NCI-H146 (cell line): ENCODE measurements around the gene SH3BP2.

Experiments used
- DNase-seq: peaks from one replicate; lab custom pipeline; 2025; lab: John Stamatoyannopoulos, UW

The SH3BP2 gene

DNA sequence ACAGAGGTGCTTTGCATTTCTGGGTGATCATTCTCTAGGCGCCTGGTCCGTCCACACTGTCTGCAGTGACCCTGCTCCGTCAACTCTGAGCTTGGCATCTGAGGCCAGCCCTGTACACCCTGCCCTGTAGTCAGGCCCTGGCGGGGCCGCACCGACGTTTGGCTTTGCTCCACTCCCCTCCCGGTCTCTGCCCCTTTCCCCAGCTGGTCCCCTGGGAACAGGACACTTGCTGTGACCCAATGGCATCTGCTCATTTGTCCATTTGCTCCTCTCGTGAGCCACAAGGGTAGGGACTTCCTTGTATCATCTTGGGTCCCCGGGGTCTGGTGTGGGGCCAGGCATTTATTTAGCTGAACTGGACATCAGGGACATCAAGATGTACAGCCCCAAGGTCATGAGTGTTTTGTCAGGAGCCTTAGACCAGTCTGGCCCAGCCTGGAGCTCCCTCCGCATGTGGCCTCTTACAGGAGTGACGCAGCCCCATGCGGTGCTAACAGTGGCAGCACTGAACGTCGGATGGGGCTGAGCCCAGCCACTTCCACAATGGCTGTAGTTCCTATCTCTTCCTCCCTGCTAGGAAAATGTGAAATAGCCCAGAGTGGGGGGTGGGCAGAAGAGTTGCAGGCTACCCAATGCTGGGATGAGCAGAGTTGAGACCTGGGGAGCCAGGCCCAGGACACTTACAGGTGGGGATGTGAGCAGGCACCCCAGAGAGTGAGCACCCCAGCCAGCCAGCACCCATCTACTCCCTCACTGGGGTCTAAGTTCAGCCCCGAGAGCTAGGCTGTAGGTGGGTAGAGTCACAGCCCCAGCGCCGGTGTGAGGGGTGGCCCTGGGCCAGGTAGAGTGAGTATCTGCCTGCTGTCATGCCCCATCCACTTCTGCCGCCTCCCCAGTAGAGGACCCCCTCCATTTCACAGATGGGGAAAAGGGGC is 2.0 kb upstream of the SH3BP2 start:
- no peak for DNase-seq

DNA sequence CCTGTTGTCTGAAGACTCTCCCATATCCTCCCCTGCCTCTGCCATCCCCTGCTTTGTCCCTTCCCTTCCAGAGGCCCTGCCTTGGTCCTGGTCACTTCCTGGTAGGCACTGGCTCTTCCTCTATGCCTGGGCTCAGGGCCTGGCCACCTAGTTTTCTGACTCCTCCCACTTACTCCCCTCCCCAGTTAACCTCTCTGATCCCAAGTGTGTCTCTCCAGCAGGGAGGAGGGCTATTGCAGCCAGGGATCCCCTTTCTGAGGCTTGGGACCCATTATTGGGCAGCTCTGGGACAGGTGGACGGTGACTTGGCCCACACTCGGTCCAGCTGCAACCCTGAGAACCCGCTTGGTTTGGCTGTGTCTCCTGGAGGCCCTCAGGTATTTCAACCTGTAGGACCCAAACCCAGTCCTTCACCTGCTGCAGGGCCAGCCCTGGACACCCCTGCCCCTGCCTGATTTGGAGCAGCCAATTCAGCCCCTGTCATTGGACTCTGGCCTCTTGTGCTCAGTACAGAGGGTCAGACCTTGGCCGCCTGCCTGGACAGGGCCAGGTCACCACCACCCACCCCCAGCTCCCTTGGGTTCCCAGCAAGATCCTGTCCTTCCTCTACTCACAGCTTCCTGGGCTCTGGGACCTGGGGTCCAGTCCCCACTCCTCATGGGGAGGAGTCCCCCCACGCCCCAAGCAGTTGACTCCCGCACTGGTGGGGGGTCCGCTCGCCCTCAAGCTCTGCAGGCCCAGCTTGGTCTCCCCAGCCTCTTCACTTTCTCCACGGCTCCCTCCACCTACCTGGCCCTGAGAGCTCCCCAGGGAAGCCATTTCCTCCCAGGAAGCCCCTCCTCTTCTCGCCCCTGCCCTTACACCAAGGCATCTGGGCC is 1.1 kb upstream of the SH3BP2 start:
- DNase-seq, result no peak

DNA sequence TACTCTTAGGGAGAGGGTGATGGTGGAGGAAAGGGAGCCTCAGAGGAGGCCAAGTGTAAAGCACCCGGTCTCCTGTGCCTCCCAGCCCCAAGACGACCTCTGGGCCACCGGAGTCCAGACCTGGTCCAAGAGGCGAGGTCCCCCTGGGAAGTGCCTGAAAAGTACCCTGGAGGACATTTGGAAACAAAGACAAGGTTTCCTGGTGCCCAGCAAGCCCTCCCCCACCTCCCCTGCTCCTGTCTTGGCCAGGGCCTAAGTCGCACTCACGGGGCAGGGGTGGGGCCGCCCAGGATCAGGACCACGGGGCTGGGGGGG is 532 bp upstream of the SH3BP2 start:
- DNase-seq, result no peak

DNA sequence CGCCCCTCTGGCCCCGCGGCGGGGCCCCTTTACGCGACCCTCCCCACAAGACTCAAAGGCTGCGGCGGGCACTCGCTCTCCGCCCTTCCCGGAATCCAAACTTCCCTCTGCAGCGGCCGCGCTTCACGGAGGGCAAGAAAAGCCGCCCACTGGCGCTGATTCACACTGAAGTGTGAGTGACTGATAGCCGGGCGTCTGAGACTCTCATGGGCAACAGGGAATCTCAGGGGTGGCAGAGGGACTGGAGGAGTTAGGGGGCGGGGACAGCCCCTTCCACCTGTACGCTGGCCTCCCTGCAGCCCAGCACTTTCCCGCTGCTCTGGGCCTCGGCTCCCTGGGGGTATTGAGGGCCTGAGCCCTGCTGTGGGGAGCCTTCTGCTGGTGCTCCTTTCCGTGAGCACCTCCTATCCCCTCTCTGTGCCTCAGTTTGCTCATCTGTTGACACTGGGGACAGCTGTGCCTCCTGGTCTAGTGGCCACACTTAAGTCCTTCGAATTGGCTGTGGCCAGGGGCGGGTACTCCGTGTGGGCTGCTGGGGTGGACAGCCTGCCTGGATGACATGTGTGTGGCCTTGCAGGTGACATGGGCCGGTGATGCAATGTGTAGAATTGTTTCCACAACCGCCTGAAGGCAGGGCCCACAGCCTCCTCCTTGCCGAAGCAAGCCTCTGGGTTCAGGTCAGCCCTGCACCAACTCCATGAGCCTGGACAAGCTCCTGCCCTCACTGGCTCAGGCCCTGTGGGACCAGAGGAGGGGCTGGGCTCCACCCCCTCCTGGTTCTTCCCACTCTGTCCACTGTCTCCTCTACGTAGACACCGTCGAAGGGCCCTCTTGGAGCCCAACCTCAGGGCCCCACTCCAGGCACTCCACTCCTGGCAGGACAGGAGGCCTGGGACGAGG is 951 bp downstream of the SH3BP2 start:
- DNase-seq, result peak; percentile 12

DNA sequence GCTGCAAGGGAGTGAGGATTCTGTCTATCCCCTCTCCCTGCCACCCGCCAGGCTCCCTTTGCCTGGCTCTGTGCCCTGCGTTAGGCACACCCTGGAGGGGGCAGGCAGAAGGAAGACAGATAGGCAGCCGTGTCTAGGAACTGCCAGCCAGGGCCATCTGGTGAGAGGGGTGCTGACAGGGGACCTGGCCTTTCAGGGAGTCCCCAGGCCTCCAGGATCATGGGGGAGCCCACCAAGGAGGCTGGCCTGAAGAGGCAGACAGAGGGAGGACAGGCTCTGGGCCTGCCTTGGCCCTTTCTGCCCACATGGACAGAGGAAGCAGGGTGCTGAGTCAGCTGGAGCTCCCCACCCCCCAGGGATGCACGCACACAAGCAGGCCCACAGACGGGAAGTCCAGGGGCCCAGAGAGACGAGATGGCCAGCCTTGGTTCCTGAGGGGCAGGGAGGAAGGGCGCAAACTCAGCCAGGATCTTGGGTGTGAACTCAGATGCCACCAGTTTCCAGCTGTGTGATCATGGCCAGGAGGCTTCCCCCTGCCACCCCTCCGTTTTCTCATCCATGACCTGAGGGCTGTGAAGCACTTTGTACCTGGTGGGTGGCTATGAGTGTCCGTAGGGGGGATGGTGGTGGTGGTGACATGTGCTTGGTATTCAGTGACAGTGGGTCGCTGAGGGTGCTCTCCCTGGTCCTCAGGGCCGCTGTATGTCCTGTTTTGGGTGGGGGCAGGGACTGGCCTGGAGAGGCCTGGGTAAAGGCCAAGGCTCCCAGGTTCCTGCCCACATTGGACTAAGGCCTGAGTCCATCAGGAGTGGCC is 1.8 kb downstream of the SH3BP2 start:
- no peak for DNase-seq

DNA sequence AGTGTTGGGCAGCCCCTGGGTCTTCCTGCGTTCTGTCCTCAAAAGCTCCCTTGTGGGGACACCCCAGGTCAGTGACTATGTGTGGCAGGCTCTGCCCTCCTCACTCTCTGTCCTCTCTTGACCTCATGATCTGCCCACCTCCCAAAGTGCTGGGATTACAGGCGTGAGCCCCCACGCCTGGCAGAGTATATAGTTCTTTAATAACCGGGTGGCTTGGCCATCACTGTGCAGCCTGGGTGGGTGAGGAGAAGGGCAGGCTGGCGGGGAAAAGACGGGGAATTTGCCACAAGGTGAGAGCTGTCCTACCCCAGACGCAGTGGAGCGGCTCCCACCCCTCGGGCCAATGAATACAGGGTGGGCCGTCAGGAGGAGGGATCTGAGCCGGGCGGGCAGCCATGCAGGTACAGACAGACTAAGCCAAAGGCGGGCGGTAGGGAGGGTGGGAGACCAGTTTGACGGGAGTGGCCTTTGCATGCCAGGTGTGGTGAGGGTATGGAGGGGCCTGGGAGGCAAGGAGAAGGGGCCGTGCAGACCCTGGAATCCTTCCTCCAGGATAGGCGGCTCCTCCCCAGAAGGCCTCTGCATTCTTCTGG is 2.5 kb downstream of the SH3BP2 start:
- no peak for DNase-seq

DNA sequence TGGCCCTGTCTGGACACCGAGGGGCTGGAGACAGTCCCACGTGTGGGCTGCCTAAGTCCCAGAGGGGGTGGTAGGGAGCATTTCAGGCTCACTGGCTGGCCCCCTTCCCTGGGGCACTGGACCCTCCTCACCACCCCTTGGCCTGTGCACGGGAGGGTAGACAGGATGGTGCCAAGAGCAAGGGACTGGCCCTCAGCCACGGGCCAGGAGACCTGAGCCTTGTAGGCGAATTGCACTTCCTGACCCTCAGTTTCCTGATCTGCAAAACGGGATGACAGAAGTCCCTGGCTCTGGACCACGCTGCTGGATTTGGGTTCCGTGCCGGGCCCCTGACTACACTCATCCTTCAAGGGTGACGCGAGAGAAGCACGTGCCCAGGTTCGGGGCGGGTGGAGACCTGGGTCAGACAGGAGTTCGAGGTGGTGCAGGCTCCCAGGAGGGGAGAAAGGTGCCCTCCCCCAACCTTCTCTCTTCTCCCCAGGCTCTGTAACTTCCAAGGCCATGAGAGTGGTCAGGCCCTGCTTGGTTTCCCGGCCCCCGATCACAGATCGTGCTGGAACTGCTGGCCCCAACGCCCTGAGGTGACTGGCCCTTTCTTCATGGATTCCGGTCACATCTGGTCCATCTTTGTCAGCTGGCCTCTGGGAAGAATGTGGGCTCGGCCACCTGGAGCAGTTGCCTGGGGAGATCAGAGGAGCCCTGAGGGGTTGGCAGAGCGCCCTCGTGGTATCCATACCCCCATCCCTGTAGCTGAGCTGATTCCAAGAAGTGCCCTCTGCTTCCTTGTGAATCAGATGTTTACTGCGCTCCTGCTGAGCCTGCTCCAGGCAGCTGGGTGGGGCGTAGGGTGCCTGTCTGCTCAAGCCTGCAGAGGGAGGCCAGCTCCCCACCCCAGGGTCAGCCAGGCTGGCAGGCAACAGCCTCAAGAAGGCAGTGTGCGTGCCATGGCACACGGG is 3.3 kb downstream of the SH3BP2 start:
- no peak for DNase-seq

DNA sequence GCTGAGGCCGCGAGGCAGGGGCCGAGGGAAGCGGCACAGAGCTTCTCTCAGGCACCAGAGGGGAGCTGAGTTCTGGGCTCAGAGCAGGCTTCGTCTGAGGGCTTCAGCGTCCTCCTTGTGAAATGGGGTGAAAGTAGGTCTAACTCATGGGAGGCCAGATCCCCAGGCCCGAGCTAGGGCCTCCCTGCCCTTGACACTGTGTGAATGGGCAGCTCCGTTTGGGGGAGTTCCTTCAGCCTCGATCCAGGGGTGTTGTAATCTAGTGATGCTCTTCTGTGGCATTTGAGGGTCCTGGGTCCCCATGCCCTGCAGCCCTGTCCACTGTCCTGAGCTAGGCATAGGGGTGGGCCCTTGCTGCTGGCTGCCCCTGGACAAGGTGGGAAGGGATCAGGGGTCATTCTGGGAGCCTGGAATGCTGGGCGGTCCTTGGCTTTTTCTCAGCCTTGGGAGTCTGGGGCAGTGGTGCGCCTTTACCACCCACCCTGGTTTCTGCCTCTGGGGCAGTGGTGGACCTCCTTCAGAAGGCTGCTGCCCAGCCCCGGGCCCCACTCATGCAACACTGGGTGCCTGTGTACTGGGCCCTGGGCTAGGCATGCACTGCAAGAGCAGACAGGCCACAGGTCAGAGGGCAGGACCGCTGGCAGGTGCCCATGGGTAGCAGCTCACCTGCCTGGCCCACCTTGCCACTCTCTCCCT is 4.1 kb downstream of the SH3BP2 start:
- DNase-seq, result no peak

DNA sequence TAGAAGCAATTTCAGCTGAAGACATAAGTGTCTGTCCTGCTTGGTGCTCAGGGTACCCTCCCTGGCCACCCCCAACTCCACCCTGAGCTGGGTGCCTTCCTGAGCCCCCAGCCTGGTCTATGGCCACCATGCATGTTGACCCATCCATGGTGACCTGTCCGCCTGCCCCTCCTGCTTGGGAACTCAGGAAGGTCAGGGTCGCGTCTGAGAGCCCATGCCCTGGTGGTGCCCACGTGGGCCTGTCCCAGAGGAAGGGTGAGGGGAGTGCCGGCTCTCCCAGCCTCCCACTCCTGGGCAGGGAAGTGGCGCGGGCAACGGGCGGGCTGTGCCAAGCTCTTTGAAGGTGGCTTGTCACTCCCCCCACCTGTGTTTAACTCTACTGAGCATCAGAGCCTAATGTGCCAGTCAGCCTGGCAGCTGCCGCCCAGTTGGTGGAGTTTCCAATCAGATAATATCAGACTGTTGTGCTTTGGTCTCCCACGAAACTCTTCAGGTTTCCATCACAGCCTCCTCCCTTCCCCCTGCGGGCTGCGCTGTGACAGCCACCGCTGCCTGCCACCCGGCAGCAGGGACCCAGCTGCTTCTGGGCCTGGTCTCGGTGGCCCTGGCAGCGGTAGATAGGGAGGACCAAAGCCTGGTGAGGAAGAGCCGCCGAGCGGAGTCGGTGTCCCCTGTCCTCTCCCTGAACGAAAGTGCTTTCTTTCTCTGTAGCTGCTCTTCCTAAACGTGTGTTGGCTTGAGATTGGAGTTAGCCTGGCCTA is 4.8 kb downstream of the SH3BP2 start:
- no peak for DNase-seq

DNA sequence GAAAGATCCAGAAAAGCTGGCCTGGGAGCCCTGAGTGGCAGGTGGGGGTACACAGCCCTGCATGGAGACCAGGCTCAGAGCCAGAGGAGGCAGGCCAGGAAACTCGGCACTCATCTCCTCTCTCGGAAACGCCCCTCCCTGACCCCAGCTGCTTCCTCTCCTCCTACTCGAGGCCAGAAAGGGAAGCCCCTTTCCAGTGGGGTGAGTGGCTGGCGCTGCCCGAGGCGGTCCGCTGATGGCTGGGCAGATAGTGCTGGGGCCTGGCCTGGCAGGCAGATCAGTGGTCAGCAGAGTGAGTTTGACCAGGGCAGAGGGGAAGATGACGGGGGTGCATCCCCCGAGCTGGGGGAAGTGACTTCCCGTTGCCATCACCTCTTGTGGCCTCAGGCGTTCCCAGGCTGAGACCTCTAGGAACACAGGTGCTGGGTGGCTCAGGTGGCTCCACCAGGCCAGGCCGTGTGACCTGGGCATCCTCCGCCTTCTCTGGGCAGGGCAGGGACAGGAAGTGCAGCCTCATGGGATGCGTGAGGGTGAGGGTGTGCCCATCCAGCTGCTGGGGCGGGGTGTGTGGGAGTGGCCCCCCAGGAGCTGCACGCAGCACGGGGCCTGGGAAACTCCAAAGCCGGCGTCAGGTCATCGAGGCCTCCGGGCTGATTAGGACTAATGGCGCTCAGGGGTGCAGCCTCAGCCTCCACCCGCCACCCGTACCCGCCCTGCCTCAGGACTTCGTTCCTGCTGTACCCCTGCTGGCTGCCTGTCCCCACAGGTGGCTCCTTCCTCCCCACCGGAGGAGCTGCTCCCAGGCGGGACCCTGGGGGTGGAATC is 5.7 kb downstream of the SH3BP2 start:
- no peak for DNase-seq

DNA sequence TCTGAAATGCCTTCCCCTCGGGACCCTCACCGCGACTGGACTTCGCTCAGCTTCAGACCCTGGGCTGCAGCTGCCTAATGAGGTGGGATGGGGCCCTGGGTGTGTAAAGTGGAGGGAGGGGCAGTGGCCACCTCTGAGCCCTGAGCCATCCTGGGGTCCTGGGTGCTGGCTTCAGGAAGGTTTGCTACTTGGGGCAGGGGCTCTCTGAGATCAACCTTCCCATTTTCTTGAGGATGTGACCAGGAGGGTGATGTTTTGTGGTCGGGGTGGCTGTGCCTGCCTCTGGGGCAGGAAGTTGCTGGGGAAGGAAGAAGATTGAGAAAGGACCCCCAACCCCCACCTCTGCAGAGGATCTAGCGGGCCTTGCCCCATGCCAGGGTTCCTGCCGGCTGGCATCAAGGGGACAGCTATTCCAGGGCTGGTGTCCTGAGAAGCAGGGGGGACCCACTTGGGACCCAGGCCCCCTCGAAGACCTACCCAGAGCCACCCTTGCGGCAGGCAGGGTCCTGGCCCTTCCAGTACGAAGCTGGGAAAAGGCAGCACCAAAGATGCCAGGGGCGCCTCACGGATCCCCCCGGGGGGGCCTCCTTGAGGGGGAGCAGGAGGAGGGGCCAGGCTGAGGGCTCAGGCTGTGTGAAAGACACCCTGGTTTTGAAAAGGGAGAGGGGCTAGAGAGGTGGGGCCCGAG is 6.5 kb downstream of the SH3BP2 start:
- DNase-seq, result no peak

DNA sequence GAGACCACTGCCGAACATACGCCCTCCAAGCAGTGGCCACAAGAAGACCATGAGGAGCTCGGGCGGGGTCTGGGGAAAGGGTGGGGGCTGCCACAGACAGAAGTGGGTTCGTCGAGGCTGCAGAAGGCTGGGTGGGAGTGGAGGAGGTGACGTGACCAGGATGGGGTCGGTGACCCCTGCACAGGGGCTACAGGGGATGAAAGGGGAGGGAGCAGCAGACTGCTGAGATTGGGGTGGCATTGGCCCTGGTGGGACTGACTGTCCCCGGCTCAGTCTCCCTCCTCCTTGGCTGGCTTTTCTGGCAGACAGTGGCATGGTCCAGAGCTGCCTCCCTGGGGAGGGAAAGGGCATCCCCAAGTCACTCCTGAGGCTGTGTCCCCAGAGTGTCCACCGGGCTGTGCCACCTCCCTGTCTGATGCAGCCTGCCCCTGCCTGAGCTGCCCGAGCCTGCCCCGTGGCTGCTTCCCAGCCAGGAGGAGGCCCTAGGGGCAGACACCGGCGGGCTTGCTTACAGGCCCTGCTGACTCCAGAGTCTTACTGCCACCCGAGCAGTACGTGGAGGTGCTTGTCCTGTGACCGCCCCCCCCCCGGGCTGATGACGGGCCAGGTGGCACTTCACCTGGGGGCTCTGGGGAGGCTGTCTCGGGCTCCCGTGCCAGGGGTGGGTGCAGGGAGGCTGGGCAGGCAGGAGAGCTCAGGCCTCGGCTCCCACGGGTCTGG is 7.2 kb downstream of the SH3BP2 start:
- DNase-seq, result no peak

DNA sequence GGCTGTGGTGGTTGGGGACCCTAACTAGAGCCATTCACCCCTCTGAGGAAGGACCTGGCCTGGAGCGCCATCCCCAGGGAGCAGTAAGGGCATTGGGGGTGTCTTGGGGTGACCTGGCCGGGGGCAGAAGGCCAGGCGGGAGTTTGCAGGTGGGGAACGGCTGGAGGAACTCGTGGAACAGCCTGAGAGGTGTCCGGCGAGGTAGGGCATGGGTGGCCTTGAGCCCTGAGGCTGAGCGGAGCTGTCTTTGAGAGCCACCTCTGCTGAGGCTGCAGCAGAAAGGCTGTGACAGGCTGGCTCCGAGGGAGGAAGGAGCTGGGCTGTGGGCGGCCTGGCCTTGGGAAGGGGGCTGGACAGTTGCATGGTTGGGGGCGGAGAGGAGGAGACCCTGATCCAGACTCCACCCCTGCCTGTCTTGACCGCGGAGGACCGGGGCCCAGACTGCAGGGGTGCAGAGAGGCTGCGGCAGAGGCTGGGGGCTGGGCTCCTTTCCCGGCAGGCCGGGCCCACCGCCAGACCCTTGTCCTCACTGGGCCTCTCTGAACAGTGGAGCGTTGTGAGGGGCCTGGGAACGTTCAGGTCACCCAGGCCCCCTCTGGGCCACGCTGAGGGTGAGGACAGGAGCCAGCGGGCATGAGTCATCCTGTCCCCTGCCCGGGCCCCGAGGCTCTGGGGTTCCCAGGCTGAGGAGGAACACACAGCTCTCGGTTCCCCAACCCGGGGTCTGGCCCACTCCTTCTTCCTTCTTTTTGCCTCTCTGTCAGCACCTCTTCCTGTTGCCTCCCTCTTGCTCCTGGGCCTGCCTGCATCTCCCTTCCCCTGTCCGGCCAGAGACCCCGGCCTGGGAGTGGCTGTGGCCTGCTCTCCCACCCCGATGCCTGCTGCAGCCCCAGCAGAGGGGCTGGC is 8.1 kb downstream of the SH3BP2 start:
- DNase-seq, result no peak

DNA sequence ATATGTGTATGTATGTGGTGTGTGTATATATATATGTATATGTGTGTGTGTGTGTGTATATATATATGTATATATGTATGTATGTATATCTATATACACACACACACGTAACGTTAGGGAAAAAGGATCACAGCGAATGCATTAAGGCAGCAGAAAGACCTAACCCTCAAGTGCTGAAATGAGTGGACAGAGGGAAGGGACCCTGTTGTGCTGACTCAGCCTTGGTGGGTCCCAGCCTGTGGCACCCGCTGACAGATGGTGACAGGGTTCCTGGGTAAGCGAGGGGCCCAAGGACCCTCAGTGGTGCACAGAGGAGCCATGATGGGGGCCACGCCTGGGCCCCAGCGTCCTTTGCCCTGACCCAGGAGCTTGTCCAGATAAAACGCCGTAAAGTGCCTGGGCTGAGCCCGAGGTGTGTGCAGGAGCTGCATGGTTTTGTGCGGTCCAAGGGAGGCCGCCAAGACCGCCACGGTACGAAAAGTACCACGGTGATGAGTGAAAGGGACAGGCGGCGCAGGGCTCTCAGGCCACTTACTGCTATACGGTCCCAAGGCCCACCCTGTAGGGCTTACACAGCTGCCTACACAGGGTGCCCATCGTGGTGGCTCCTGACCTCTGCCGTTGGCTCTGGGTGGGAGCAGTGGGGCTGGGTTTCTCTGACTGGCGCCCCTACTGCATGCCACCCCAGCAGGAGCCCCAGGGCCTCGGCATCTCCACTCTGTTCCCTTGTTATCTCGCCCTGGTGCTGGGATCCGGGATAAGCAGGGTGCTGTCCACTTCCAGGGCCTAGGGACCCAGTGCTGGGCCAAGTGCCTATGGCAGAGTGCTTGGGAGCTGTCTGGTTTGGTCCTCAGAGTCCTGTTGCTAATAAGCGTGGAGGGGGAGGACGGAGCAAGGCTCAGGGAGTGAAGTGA is 10.0 kb downstream of the SH3BP2 start:
- DNase-seq, result no peak
